GM18867 (cell line): ENCODE measurements around the gene AGBL4.

Experiments
- ATAC-seq: cut with Tn5 transposase; IDR thresholded peaks from one replicate; pipeline ENCODE4 v1.9.1; 2021; ENCODE audit warnings: mild to moderate bottlenecking, moderate library complexity; ENCODE audit not compliant: unreplicated experiment

AGBL4 gene

GRCh38 chr1:48619539-48619938 is 1404.2 kb downstream of the AGBL4 start:
- no peak for ATAC-seq

GRCh38 chr1:48617252-48617651 is 1406.5 kb downstream of the AGBL4 start:
- ATAC-seq, result no peak

GRCh38 chr1:48616710-48617109 is 1407.0 kb downstream of the AGBL4 start:
- no peak for ATAC-seq

- ATAC-seq, result no peak
Measured at GRCh38 chr1:48611841-48612240, 1411.9 kb downstream of the AGBL4 start.

- no peak for ATAC-seq
Measured at GRCh38 chr1:48610628-48611542, 1412.9 kb downstream of the AGBL4 start.

GRCh38 chr1:48608882-48609281 is 1414.9 kb downstream of the AGBL4 start:
- no peak for ATAC-seq

- ATAC-seq, result no peak
Measured at GRCh38 chr1:48603222-48603621, 1420.5 kb downstream of the AGBL4 start.

GRCh38 chr1:48602349-48602748 is 1421.4 kb downstream of the AGBL4 start:
- ATAC-seq, result no peak

- ATAC-seq, result no peak
Measured at GRCh38 chr1:48600182-48600581, 1423.6 kb downstream of the AGBL4 start.

GRCh38 chr1:48597663-48598062 is 1426.1 kb downstream of the AGBL4 start:
- ATAC-seq, result no peak

GRCh38 chr1:48596046-48596445 is 1427.7 kb downstream of the AGBL4 start:
- ATAC-seq, result no peak

GRCh38 chr1:48595613-48596012 is 1428.1 kb downstream of the AGBL4 start:
- ATAC-seq, result no peak

- no peak for ATAC-seq
Measured at GRCh38 chr1:48592330-48592729, 1431.4 kb downstream of the AGBL4 start.

GRCh38 chr1:48591181-48591580 is 1432.6 kb downstream of the AGBL4 start:
- ATAC-seq, result no peak

GRCh38 chr1:48588061-48588460 is 1435.7 kb downstream of the AGBL4 start:
- ATAC-seq, result no peak

- ATAC-seq, result no peak
Measured at GRCh38 chr1:48582408-48582807, 1441.3 kb downstream of the AGBL4 start.

GRCh38 chr1:48581270-48581669 is 1442.5 kb downstream of the AGBL4 start:
- no peak for ATAC-seq

- no peak for ATAC-seq
Measured at GRCh38 chr1:48576565-48576964, 1447.2 kb downstream of the AGBL4 start.

GRCh38 chr1:48572646-48573258 is 1451.0 kb downstream of the AGBL4 start:
- ATAC-seq, result peak; percentile 72

GRCh38 chr1:48572134-48572533 is 1451.6 kb downstream of the AGBL4 start:
- ATAC-seq, result no peak

- ATAC-seq, result no peak
Measured at GRCh38 chr1:48571303-48571987, 1452.3 kb downstream of the AGBL4 start.

GRCh38 chr1:48570568-48570967 is 1453.2 kb downstream of the AGBL4 start:
- no peak for ATAC-seq
